HG03025 (cell line): ENCODE data around the gene ARHGAP22.

ENCODE experiments used
- ATAC-seq: cut with Tn5 transposase; IDR thresholded peaks from one replicate; pipeline ENCODE4 v1.9.1; 2021; ENCODE audit warnings: mild to moderate bottlenecking, moderate library complexity; ENCODE audit not compliant: unreplicated experiment, low FRiP score

The ARHGAP22 gene

DNA sequence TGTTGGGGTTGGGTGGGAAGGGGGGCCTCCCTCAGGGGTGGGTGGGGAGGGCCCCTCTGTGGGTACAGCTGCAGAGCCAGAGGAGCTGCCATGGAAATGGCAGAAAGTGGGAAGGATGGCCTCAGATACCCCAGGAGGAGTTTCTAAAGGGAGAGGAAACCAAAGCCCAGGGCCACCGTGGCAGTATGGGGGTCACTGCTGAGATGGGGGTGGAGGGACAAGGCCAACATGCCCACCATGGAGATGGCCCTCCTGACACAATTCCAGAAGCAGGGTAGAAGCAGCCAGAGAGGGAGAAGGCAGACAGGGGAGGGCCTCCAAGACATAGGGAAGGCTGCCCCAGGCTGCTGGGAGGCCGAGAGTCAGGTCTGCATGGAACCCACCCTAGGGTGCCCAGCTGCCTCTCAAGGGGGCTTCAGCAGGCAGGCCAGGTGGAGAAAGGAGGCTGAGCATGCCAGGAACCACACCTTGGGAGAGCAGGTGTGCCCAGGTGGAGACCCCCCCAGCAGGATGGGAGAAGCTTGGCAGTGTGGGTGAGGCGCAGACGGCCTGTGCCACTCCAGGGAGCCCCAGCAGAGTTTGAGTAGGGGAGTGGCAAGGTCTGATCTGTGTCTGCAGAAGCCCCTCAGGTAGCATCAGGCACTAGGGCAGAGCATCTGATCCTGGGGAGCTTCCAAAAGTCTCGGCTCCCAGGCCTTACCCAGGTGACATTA, 146.8 kb downstream of the ARHGAP22 start:
- no peak for ATAC-seq

DNA sequence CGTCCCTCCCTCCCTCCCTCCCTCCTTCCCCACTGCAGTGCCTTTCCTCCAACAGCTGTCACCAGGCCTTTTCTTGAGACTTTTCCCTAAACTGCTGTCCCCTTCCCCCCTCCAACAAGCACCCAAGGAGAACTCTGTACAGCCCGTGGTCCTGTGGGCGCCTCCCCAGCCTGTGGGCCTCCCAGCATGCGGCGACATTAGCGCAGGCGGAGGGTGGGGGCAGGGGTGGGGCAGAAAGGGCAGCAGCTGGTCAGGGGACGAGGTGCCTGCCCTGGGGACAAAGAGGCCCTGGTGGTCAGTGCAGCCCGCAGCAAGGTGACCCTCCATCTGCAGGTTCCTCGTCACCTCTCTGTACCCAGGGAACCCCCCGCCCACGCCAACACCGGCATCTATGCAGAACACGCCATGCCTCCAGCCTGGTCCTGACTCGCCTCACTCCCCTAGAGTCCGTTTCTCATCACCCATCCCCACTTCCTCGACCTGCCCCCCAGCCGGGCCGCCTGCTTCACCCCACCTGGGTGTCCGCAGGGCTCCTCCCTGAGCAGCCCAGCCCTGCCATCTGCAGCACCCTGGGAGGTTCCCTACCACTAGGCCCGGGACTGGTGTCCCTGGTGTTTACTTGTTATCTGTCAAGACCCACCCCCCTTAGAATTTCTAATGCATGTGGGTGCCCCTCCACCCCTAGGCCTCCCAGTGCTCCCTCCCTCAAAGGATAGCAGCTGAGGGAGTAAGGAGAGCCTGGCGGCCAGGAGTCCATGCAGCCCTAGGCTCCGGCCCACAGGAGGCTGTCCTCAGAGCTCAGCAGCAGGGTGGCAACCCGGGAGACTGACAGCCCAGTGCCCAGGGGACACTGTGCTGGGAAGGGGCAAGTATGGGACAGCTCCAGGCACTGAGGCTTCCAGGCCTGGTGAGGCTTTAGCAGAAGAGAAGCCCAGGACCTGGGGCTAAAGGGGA, 147.8 kb downstream of the ARHGAP22 start:
- no peak for ATAC-seq

GRCh38 chr10:48456361-48456804, 148.5 kb downstream of the ARHGAP22 start:
- ATAC-seq: no peak

- ATAC-seq: no peak
These were observed 149.3 kb downstream of the ARHGAP22 start for GRCh38 chr10:48455392-48456151.

DNA sequence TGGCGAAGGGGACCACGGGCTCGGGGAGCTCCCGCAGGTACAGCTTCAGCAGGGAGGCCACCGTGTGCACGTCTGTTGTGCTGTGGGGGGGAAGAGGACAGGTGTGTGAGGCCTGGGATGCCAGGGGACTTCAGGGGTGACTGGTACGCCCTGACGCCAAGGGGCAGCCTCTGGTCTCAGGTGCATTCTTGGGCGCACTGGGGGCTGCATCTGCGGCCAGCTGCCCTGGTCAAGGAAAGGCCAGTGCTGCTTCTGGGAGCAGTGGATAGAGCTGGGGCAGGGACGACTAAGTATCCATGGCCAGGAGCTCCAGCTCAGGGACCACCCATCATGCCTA, 149.8 kb downstream of the ARHGAP22 start:
- ATAC-seq: no peak

- ATAC-seq: no peak
These were observed 150.4 kb downstream of the ARHGAP22 start for GRCh38 chr10:48454302-48455054.

- no peak for ATAC-seq
These were observed 151.2 kb downstream of the ARHGAP22 start for GRCh38 chr10:48453451-48454301.

DNA sequence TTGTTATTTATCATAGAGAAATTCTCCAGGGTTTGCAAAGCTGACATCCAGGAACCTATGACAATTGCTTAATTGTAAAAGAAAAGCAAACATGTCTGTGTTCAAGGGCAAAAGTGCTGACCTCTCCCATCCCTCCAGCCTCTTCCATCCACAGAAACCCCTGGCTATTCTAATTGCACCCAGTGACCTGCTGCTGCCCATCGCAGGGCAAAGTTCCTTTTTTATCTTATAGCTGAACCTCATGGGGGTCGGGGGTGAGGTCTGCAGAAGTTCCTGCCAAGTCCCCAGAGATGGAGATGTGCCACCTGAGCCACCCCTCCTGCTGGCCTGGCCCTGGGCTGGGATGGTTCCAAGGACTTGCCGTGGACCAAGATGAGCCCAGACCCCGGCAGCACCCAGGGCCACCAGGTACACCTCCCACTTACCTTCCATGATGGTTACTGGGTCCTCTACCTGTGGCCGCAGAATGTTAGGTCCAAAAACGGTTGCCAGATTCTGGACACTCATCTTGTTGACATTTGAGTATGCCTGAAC, 151.9 kb downstream of the ARHGAP22 start:
- ATAC-seq: no peak

DNA sequence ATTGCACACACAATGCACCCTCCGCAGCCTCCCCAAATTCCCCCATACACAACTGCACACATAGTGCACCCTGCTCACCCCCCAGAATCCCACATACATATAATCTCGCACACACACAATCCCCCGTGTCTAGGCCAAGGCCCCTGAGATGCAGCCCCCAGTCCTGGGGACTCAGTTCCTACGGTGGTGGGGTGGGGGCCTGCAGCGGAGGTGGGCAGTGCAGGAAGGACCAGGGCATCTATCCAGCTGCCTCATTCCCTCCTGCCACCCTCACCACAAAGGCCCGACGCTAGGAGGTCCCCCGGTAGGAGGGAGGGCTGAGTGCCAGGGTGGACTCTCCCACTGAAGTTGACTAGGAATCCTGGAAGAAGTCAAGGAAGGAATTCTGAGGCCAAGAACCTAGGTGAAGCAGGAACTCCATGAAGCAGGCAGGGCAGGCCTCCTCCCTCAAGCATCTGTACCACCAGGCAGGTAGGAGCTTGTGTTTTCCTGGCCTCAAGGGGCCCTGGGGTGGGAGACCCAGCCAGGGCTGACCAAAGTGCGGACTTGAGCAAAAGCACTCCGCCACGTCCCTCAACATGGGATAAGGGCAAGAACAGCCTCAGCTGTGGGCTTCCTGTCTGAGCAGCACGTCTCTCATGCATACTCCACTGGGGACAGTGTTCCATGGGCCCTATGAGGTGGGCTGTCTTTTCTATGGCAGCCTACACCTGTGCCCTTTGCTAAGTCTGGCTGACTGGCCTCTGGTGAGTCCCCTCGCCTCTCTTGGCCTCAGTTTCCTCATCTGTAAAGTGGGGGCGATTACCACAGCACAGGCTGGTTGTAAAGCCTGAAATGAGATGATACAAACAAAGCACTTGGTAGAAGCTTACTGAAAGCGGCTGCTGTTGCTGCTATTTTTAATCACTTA, 152.6 kb downstream of the ARHGAP22 start:
- no peak for ATAC-seq

- ATAC-seq: no peak
These were observed 154.0 kb downstream of the ARHGAP22 start for GRCh38 chr10:48450741-48451466.

- no peak for ATAC-seq
These were observed 154.6 kb downstream of the ARHGAP22 start for GRCh38 chr10:48450233-48450740.

DNA sequence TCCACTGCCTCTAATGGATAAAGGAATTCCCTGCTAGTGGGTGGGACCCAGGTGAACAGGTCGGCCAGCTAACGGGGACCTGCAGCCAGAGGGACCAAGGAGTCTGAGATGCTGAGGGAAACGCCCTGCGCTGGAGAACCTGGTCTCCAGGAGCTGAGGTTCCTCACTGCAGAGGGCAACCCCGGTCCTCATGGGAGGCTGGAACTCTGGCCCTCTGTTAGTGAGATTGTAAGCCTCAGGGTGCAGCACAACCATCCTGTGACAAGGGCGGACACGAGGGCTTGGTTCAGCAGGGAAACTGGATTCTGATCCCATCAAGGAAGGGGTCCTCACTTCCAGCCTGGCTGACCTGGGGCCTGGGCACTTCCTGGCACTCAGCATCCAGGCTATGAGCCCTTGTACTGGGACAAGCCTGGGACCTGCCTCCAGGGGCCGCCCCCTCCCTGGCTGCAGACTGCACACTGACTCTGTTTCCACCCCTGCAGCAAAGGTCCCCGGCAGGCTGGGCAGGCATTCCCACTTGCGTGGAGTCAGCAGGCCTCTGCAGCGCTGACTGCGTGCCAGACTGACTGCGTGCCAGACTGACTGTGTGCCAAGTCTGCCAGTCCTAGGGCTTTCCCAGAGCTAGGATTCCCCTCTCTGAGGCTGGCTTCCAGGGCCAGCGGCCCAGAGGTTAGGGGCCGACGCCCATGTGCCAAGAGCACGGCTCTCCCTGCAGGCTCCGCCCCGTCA, 155.2 kb downstream of the ARHGAP22 start:
- no peak for ATAC-seq

GRCh38 chr10:48448796-48449195, 156.1 kb downstream of the ARHGAP22 start:
- ATAC-seq: no peak

DNA sequence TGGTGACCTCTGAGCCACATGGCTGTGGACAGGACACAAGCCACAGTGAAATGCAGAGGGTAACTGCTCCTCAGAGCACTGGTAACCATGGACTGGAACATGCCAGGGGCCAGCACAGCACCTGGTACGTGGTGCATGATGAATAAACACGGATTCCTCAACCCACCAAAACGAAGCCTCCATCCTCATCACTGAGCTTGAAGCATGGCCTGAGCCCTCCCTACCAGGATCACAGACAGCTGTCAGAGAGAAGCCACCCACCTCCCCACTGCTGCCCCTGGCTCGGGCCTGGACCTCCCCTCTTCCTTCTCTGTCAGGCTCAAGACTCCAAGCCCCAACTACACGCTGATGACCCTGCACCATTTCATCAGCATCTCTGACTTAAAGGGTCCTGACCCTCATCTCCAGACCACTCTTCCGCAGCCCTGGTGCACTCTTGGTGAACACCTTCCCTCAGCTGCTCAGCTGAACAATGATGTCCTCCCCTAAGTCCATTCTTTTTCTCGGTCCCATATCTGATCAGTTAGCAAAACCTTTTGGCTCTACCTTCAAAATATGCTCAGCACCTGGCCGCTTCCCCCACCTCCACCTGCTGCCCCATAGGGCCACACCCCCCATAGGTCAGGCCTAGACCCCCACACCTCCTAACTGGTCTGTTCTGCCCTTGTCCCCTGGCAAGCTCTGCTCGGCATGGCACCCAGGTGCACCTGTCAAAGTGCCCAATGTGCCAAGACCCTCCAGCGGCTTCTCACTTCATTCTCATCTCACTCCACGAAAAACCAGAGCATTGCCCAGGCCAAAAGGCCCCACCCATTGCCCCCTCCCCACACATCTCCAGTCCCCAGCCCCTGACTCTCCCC, 157.3 kb downstream of the ARHGAP22 start:
- no peak for ATAC-seq

DNA sequence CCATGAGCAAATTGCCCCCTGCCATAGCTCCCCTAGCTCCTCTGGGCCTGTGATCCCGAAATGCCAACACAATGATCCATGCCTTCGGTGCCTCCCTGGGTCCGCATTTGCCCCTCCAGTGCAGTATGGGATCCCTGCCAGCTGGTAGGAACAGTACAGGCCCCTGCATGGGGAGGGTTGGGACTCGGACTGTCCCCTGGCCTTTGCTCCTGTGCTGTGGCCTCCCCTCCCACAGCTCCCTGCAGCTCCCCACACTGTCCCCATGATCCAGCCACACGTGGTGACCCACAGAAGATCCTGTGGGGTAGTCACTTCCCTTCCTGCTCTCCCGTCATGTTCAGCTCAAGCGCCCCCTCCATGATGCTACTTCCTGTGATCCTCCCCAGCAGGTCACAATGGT, 158.1 kb downstream of the ARHGAP22 start:
- no peak for ATAC-seq

DNA sequence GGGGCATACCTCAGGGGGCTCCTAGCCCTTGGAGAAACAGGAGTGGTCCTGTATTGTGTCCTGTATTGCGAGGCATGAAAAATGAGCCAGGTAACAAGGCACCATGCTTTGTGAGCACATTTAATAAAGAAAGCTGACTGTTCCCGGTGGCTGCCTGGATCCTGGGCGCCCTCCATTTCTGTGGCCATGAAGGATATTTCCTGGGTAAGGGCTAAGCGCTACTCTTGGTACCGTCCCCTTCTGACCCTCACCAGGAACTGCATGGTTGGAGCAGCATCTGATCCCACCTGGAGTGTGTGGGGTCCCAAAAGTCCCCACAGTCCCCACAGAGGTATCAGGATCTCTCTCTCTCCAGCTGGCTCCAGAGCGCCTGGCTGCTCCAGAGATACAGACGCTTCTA, 158.9 kb downstream of the ARHGAP22 start:
- ATAC-seq: no peak
